ENCODE data around the gene DENND4A.
"Not testable (repeated sequence)": the region's sequence is repeated elsewhere in the genome, so short reads cannot be mapped to it uniquely, and the experiment has no call there.

Gene DENND4A

GRCh38 chr15:65738649-65739048 lies 53.4 kb downstream of the DENND4A start:
- H3K4me3 ChIP-seq (ENCODE audit: low read depth, low read length): no peak overlapping the region
- TF ChIP-seq CTCF (IDR thresholded peaks at IDR 0.05; ENCODE audit: borderline replicate concordance, insufficient read depth, low read depth, low read length): no peak

DNA sequence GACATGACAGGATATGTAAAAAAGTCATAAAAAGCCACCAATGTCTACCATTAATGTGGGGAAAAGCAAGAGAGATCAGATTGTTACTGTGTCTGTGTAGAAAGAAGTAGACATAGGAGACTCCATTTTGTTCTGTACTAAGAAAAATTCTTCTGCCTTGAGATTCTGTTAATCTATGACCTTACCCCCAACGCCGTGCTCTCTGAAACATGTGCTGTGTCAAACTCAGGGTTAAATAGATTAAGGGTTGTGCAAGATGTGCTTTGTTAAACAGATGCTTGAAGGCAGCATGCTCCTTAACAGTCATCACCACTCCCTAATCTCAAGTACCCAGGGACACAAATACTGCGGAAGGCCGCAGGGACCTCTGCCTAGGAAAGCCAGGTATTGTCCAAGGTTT lies 58.5 kb downstream of the DENND4A start:
- not testable (repeated sequence) for H3K4me3 ChIP-seq (ENCODE audit: low read depth, low read length)

DNA sequence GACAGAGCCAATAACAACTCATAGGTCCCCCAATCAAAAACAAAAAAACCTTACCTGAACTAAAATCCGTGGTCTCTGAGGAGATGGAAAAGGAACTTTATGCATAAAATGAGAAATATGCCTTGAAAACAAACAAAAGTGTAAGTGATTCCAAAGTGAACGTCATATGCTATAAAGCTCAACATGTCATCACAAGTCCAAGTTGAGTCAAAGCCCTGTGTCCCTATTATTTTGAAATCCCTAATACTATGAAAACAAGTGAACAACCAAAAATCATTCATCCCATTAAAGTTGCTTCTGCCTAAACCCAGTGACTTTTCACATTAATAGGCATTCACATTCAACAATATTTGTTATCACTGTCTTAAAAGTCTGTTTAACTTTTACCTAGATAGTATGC lies 59.4 kb downstream of the DENND4A start:
- H3K4me3 ChIP-seq (ENCODE audit: low read depth, low read length): no peak overlapping the region
- TF ChIP-seq CTCF (IDR thresholded peaks at IDR 0.05; ENCODE audit: borderline replicate concordance, insufficient read depth, low read depth, low read length): no peak

GRCh38 chr15:65731926-65732325 lies 60.2 kb downstream of the DENND4A start:
- no peak for TF ChIP-seq CTCF (IDR thresholded peaks at IDR 0.05; ENCODE audit: borderline replicate concordance, insufficient read depth, low read depth, low read length)
- no peak overlapping the region for H3K4me3 ChIP-seq (ENCODE audit: low read depth, low read length)

DNA sequence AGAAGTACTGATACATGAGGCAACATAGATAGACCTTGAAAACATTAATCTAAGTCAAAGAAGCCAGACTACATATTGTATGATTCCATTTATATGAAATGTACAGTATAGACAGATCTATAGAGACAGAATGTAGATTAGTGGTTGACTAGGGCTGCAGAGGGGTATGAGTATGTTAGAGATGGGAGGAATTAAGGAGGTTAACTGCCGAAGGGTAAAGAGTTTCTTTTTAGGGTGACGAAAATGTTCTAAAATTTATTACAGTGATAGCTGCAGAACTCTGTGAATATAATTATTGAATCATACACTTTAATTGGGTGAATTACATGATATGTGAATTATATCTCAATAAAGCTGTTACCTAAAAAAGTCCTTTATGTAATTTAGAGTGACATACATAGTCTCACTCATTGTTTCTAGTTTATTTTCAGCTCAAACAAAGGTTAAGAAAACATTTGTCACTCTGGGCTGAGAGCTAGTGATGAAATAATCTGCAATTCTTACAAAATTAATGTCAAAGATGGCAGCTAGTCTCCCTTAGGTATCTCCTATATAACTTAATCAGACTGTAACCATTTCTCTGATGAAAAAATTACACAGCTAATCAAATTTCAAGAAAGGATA lies 61.4 kb downstream of the DENND4A start:
- H3K4me3 ChIP-seq (ENCODE audit: low read depth, low read length): no peak overlapping the region
- TF ChIP-seq CTCF (IDR thresholded peaks at IDR 0.05; ENCODE audit: borderline replicate concordance, insufficient read depth, low read depth, low read length): no peak

GRCh38 chr15:65724464-65725215 lies 67.5 kb downstream of the DENND4A start:
- no peak overlapping the region for H3K4me3 ChIP-seq (ENCODE audit: low read depth, low read length)
- no peak for TF ChIP-seq CTCF (IDR thresholded peaks at IDR 0.05; ENCODE audit: borderline replicate concordance, insufficient read depth, low read depth, low read length)

DNA sequence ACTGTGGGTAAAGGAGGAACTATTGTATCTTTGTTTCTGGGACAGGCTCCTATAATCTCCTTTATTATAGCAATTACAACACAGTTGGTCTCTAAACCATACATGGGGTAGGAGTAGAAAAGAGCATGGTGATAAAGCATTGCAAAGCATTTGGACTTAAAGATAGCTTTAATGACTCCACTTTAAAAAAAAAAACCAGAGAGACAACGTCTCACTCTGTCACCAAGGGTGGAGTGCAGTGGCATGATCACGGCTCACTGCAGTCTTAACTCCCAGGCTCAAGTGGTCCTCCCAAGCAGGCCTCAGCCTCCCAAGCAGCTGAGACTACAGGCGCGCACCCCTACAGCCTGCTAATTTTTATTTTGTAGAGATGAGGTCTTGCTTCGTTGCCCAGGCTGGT lies 68.2 kb downstream of the DENND4A start:
- no peak overlapping the region for H3K4me3 ChIP-seq (ENCODE audit: low read depth, low read length)
- no peak for TF ChIP-seq CTCF (IDR thresholded peaks at IDR 0.05; ENCODE audit: borderline replicate concordance, insufficient read depth, low read depth, low read length)
